Neural progenitor cell (in vitro differentiated cells): ENCODE results near the gene SDK1.

Experiments
- CTCF ChIP-seq: fragments of 200-600 bp; sonication (generic); IDR thresholded peaks from 2 replicates; pipeline ENCODE4 v1.5.1; 2017; ENCODE audit warnings: antibody characterized with exemption, mild to moderate bottlenecking
- EZH2 ChIP-seq: fragments of 200-600 bp; sonication (generic); IDR thresholded peaks from 2 replicates; pipeline ENCODE4 v1.6.1; 2017; ENCODE audit warnings: antibody characterized with exemption, mild to moderate bottlenecking, moderate library complexity
- EZH2phosphoT487 ChIP-seq: fragments of 200-600 bp; sonication (generic); IDR thresholded peaks from 2 replicates; pipeline ENCODE4 v1.6.1; 2017; ENCODE audit warnings: antibody characterized with exemption

GRCh38 chr7:4299431-4299830, 998.4 kb downstream of the SDK1 start:
- TF ChIP-seq CTCF (no peak), EZH2 (no peak), EZH2phosphoT487 (no peak)
